Neuronal stem cell (in vitro differentiated cells): ENCODE measurements around the gene GIN1.
"Not testable (repeated sequence)": the region's sequence is repeated elsewhere in the genome, so short reads cannot be mapped to it uniquely, and the experiment has no call there.

Experiments used
- DNase-seq: peaks from one replicate; pipeline ENCODE4 v3.0.0-alpha.2; 2013; ENCODE audit warnings: low spot score
- H2AFZ ChIP-seq: one replicate; pipeline ENCODE4 v1.6.1; 2013; ENCODE audit warnings: mild to moderate bottlenecking, low read length, inconsistent platforms
- H2AK5ac ChIP-seq: 2 replicates; pipeline ENCODE4 v1.6.1; 2013; ENCODE audit warnings: low read depth, mild to moderate bottlenecking, inconsistent platforms, low read length, moderate library complexity, mixed read lengths
- H2BK120ac ChIP-seq: 2 replicates; pipeline ENCODE4 v1.6.1; 2013; ENCODE audit warnings: low read depth, mild to moderate bottlenecking, inconsistent platforms, low read length, moderate library complexity, mixed read lengths
- H2BK12ac ChIP-seq: one replicate; pipeline ENCODE4 v1.6.1; 2013; ENCODE audit warnings: low read length, inconsistent platforms
- H2BK15ac ChIP-seq: 2 replicates; pipeline ENCODE4 v1.6.1; 2013; ENCODE audit warnings: mild to moderate bottlenecking, low read length, inconsistent platforms, mixed read lengths
- H2BK5ac ChIP-seq: one replicate; pipeline ENCODE4 v1.6.1; 2013; ENCODE audit warnings: inconsistent platforms, mild to moderate bottlenecking, low read length, moderate library complexity
- H3K14ac ChIP-seq: one replicate; pipeline ENCODE4 v1.6.1; 2013; ENCODE audit warnings: low read length, inconsistent platforms
- H3K18ac ChIP-seq: 2 replicates; pipeline ENCODE4 v1.6.1; 2013; ENCODE audit warnings: low read length, inconsistent platforms
- H3K23ac ChIP-seq: 2 replicates; pipeline ENCODE4 v1.6.1; 2013; ENCODE audit warnings: low read depth, mild to moderate bottlenecking, mixed read lengths, low read length, inconsistent platforms; ENCODE audit not compliant: poor library complexity
- H3K27ac ChIP-seq: replicated peaks from 3 replicates; pipeline ENCODE4 v1.5.1; 2013; ENCODE audit warnings: low read length, inconsistent platforms
- H3K27me3 ChIP-seq, 3 experiments: 2 replicates each; pipeline ENCODE4 v1.6.1; 2013; ENCODE audit warnings: low read length in 3 of 3, mild to moderate bottlenecking in 2 of 3, inconsistent platforms in 1 of 3, low read depth in 1 of 3, mixed read lengths in 1 of 3, moderate library complexity in 1 of 3; ENCODE audit not compliant: control insufficient read depth in 3 of 3, insufficient read depth in 3 of 3
- H3K36me3 ChIP-seq, 2 donors: replicated peaks in 1 of 2; 2 replicates each; pipeline ENCODE4 v1.6.1; 2013; ENCODE audit warnings: low read length in 2 of 2; ENCODE audit not compliant: control insufficient read depth in 2 of 2, insufficient read depth in 2 of 2
- H3K4ac ChIP-seq: 2 replicates; pipeline ENCODE4 v1.6.1; 2013; ENCODE audit warnings: inconsistent platforms, mild to moderate bottlenecking, low read length, moderate library complexity
- H3K4me1 ChIP-seq, 2 donors: 1 replicate in 1 of 2; 2 replicates in 1 of 2; pipeline ENCODE4 v1.6.1; 2013; ENCODE audit warnings: low read length in 2 of 2, low read depth in 1 of 2; ENCODE audit not compliant: control insufficient read depth in 2 of 2, insufficient read depth in 1 of 2
- H3K4me2 ChIP-seq: one replicate; pipeline ENCODE4 v1.6.1; 2013; ENCODE audit warnings: mild to moderate bottlenecking, low read length, inconsistent platforms; ENCODE audit not compliant: insufficient read depth, poor library complexity, severe bottlenecking
- H3K4me3 ChIP-seq, 2 donors: 2 replicates each; pipeline ENCODE4 v1.5.1; 2013; ENCODE audit warnings: low read length in 2 of 2, mild to moderate bottlenecking in 2 of 2, inconsistent platforms in 1 of 2, moderate library complexity in 1 of 2
- H3K79me1 ChIP-seq: one replicate; pipeline ENCODE4 v1.6.1; 2013; ENCODE audit warnings: low read depth, mild to moderate bottlenecking, inconsistent platforms, low read length, moderate library complexity
- H3K9ac ChIP-seq: one replicate; pipeline ENCODE4 v1.6.1; 2013; ENCODE audit warnings: mild to moderate bottlenecking, low read depth, low read length, inconsistent platforms; ENCODE audit not compliant: poor library complexity
- H3K9me3 ChIP-seq, 2 donors: replicated peaks in 1 of 2; 2 replicates each; pipeline versions ENCODE3 to v1.6.1; 2013; ENCODE audit warnings: low read length in 2 of 2, mild to moderate bottlenecking in 2 of 2, inconsistent platforms in 1 of 2, low read depth in 1 of 2, mixed read lengths in 1 of 2, moderate library complexity in 1 of 2; ENCODE audit not compliant: control insufficient read depth in 2 of 2, insufficient read depth in 1 of 2
- H4K8ac ChIP-seq: one replicate; pipeline ENCODE4 v1.6.1; 2013; ENCODE audit warnings: low read depth, mild to moderate bottlenecking, inconsistent platforms, low read length, moderate library complexity
- H4K91ac ChIP-seq: one replicate; pipeline ENCODE4 v1.6.1; 2013; ENCODE audit warnings: low read length, low read depth, mild to moderate bottlenecking, inconsistent platforms; ENCODE audit not compliant: poor library complexity
- WGBS, 2 donors: extraction: QIAGEN DNeasy Blood & Tissue Kit; methylation state at CpG; one replicate each; pipeline ENCODE4 v1.1.7; 2013; ENCODE audit warnings: missing lambda C conversion rate in 2 of 2, mixed read lengths in 1 of 2; ENCODE audit not compliant: insufficient read length in 2 of 2, insufficient replicate concordance in 1 of 2; ENCODE audit errors: extremely low coverage in 2 of 2; 5-methylcytosine and 5-hydroxymethylcytosine counted together

Gene GIN1

DNA sequence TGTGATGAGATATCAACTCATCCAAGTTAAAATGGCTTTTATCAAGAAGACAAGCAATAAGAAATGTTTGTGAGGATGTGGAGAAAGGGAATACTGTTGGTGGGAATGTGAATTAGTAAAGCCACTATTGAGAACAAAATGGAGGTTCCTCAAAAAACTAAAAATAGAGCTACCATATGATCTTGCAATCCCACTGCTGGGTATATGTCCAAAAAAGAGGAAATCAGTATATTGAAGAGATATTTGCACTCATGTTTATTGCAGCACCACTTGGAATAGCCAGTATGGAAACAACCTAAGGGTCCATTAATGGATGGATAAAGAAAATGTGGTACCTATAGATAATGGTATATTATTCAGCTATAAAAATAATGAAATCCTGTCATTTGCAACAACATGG, 25.3 kb upstream of the GIN1 start:
- no peak overlapping the region for H2AFZ ChIP-seq
- peaks cover 0 to 41% of the 10 kb centered on the region in 2 donors for H3K36me3 ChIP-seq
- H3K79me1 ChIP-seq, result no peaks in the 10 kb centered on the region
- H3K4me3 ChIP-seq, result no peak overlapping the region
- no peak overlapping the region for H2BK12ac ChIP-seq
- no peak overlapping the region for H3K27ac ChIP-seq
- H3K4ac ChIP-seq, result no peak overlapping the region
- no peak overlapping the region for H3K14ac ChIP-seq
- H3K9me3 ChIP-seq, result peaks cover 0 to 6% of the 10 kb centered on the region in 2 donors
- no peak overlapping the region for H2BK15ac ChIP-seq
- no peak overlapping the region for H2BK120ac ChIP-seq
- H4K8ac ChIP-seq, result no peak overlapping the region
- no peak overlapping the region for H3K18ac ChIP-seq
- no peak overlapping the region for H3K9ac ChIP-seq
- no peak overlapping the region for H3K23ac ChIP-seq
- no peak overlapping the region for H2AK5ac ChIP-seq
- no peaks in the 10 kb centered on the region for H3K4me1 ChIP-seq
- H4K91ac ChIP-seq, result no peak overlapping the region
- no peak overlapping the region for H2BK5ac ChIP-seq
- no peak overlapping the region for H3K4me2 ChIP-seq
- no peaks in the 10 kb centered on the region for H3K27me3 ChIP-seq
- DNase-seq, result no peak

DNA sequence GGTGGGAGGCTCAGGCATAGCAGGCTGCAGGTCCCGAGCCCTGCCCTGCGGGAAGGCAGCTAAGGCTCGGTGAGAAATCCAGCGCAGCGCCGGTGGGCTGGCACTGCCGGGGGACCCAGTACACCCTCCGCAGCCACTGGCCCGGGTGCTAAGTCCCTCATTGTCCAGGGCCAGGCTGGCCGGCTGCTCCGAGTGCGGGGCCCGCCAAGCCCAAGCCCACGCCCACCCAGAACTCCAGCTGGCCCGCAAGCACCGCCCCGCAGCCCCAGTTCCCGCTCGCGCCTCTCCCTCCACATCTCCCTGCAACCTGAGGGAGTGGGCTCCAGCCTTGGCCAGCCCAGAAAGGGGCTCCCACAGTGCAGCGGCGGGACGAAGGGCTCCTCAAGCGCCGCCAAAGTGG, 22.2 kb upstream of the GIN1 start:
- H3K4ac ChIP-seq, H2BK15ac ChIP-seq, H3K27me3 ChIP-seq, H2BK120ac ChIP-seq, H3K4me3 ChIP-seq, H4K91ac ChIP-seq, H3K4me1 ChIP-seq, H3K9ac ChIP-seq, H3K9me3 ChIP-seq, H3K18ac ChIP-seq, H3K23ac ChIP-seq, H3K27ac ChIP-seq, DNase-seq, H2AFZ ChIP-seq, H3K4me2 ChIP-seq, H2BK12ac ChIP-seq, H3K79me1 ChIP-seq, H4K8ac ChIP-seq, H3K14ac ChIP-seq, H2BK5ac ChIP-seq, H2AK5ac ChIP-seq: not testable (repeated sequence)
- peaks cover 0 to 48% of the 10 kb centered on the region in 2 donors for H3K36me3 ChIP-seq
- WGBS, 2 donors, result no CpG with 5 or more reads among the region's 25 CpGs

DNA sequence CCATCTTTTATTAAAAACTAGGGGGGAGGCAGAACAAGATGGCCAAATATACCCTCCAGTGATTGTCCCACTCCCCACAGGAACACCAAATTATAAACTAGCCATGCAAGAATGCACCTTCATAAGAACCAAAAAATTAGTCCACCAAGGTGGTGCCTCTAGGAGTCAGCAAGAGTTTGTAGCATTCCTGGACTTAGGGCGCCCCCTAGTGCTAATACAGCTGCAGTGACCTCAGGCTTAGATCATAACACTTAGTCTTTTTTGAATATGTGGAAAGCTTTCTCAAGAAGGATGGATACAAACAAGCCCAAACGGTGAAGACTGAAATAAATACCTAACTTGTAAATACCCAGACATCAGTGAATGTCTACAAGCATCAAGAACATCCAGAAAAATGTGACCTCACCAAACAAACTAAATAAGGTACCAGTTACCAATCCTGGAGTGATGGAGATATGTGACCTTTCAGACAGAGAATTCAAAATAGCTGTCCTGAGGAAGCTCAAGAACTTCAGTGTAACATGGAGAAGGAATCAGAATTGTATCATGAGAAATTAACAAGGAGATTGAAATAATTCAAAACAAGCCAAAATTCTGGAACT, 19.4 kb upstream of the GIN1 start:
- no CpG with 5 or more reads among the region's 2 CpGs for WGBS, 2 donors
- H3K4ac ChIP-seq, result no peak overlapping the region
- no peak overlapping the region for H4K91ac ChIP-seq

DNA sequence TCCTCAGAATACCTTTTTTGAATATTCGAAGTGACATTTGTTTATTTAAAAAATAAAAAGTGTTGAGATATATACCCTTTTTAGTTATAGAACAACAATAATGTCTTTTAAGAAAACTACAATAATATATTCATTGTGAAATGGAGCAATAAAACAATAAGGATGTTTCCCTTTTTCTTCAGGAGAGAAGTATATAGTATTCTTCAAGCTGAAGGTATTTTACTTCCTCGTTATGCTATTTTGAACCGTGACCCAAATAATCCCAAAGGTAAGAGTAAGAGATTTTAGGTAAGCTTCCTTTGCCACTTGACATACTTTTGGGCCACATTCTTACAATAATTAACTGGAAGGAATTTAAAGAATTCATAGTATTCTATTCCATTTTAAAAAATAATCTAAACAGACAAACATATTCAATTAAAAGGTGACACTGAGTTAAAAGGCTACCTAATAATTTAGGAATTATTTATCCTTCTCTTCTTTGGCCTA, 18.3 kb upstream of the GIN1 start:
- H3K18ac ChIP-seq, result no peak overlapping the region
- no peak overlapping the region for H2AK5ac ChIP-seq
- no peak overlapping the region for H3K14ac ChIP-seq
- no peaks in the 10 kb centered on the region for H3K79me1 ChIP-seq
- no peak for DNase-seq
- no peak overlapping the region for H3K4ac ChIP-seq
- no CpG with 5 or more reads among the region's 3 CpGs for WGBS, 2 donors
- H2AFZ ChIP-seq, result no peak overlapping the region
- peaks cover 0 to 64% of the 10 kb centered on the region in 2 donors for H3K36me3 ChIP-seq
- H3K9ac ChIP-seq, result no peak overlapping the region
- no peak overlapping the region for H3K23ac ChIP-seq
- H2BK5ac ChIP-seq, result no peak overlapping the region
- no peak overlapping the region for H3K27ac ChIP-seq
- no peak overlapping the region for H4K8ac ChIP-seq
- H3K4me3 ChIP-seq, result no peak overlapping the region
- H3K4me2 ChIP-seq, result no peak overlapping the region
- no peaks in the 10 kb centered on the region for H3K4me1 ChIP-seq
- peaks cover 0 to 8% of the 10 kb centered on the region in 2 donors for H3K9me3 ChIP-seq
- no peak overlapping the region for H2BK15ac ChIP-seq
- H3K27me3 ChIP-seq, result no peaks in the 10 kb centered on the region
- no peak overlapping the region for H2BK120ac ChIP-seq
- no peak overlapping the region for H2BK12ac ChIP-seq
- no peak overlapping the region for H4K91ac ChIP-seq

More for the DNA sequence above, 19.4 kb upstream of the GIN1 start:
- H2BK120ac ChIP-seq, result no peak overlapping the region
- DNase-seq, result peak; percentile 75
- H3K79me1 ChIP-seq, result no peaks in the 10 kb centered on the region
- H3K36me3 ChIP-seq, result peaks cover 0 to 61% of the 10 kb centered on the region in 2 donors
- no peak overlapping the region for H3K9ac ChIP-seq
- H2BK12ac ChIP-seq, result no peak overlapping the region
- no peak overlapping the region for H2BK15ac ChIP-seq
- no peak overlapping the region for H3K23ac ChIP-seq
- H2AFZ ChIP-seq, result no peak overlapping the region
- H2AK5ac ChIP-seq, result no peak overlapping the region
- no peaks in the 10 kb centered on the region for H3K4me1 ChIP-seq
- H3K9me3 ChIP-seq, result peaks cover 0 to 8% of the 10 kb centered on the region in 2 donors
- H3K4me3 ChIP-seq, result no peak overlapping the region
- H2BK5ac ChIP-seq, result no peak overlapping the region
- no peak overlapping the region for H3K4me2 ChIP-seq
- H3K27me3 ChIP-seq, result no peaks in the 10 kb centered on the region
- H3K14ac ChIP-seq, result no peak overlapping the region
- no peak overlapping the region for H3K27ac ChIP-seq
- no peak overlapping the region for H3K18ac ChIP-seq
- H4K8ac ChIP-seq, result no peak overlapping the region
